Measurements from ENCODE around the gene TSPAN32.

Gene TSPAN32

GRCh38 chr11:2289350-2289749, 12.5 kb upstream of the TSPAN32 start:
- no peak for DNase-seq (ENCODE audit: low read depth)

GRCh38 chr11:2289859-2290258, 12.0 kb upstream of the TSPAN32 start:
- no peak for DNase-seq (ENCODE audit: low read depth)

- DNase-seq (ENCODE audit: low read depth): no peak
These were observed 11.4 kb upstream of the TSPAN32 start for GRCh38 chr11:2290351-2290841.

- no peak for DNase-seq (ENCODE audit: low read depth)
These were observed 8.3 kb upstream of the TSPAN32 start for GRCh38 chr11:2293531-2293971.

- no peak for DNase-seq (ENCODE audit: low read depth)
These were observed 7.6 kb upstream of the TSPAN32 start for GRCh38 chr11:2293984-2294925.

- DNase-seq (ENCODE audit: low read depth): no peak
These were observed 6.9 kb upstream of the TSPAN32 start for GRCh38 chr11:2294926-2295290.

GRCh38 chr11:2295971-2296912, 5.6 kb upstream of the TSPAN32 start:
- DNase-seq (ENCODE audit: low read depth): no peak

GRCh38 chr11:2296913-2297622, 4.7 kb upstream of the TSPAN32 start:
- no peak for DNase-seq (ENCODE audit: low read depth)

- no peak for DNase-seq (ENCODE audit: low read depth)
These were observed 4.2 kb upstream of the TSPAN32 start for GRCh38 chr11:2297623-2298030.

- no peak for DNase-seq (ENCODE audit: low read depth)
These were observed 3.5 kb upstream of the TSPAN32 start for GRCh38 chr11:2298131-2298794.

GRCh38 chr11:2298795-2299761, 2.7 kb upstream of the TSPAN32 start:
- DNase-seq (ENCODE audit: low read depth): no peak

GRCh38 chr11:2299773-2300172, 2.0 kb upstream of the TSPAN32 start:
- DNase-seq (ENCODE audit: low read depth): no peak

- no peak for DNase-seq (ENCODE audit: low read depth)
These were observed 1.4 kb upstream of the TSPAN32 start for GRCh38 chr11:2300290-2300935.

- no peak for DNase-seq (ENCODE audit: low read depth)
These were observed 730 bp upstream of the TSPAN32 start for GRCh38 chr11:2300936-2301630.

GRCh38 chr11:2302306-2302895, 588 bp downstream of the TSPAN32 start:
- no peak for DNase-seq (ENCODE audit: low read depth)

- DNase-seq (ENCODE audit: low read depth): no peak
These were observed 1.2 kb downstream of the TSPAN32 start for GRCh38 chr11:2302896-2303626.

GRCh38 chr11:2303627-2304505, 2.1 kb downstream of the TSPAN32 start:
- DNase-seq (ENCODE audit: low read depth): no peak

Measured in activated gamma-delta T cell treated with anti-CD3 and anti-CD28 coated beads, Interleukin-2, amount 50 U/mL, for 16 hours (primary cell).